H4 (cell line): Measurements from ENCODE around the gene MED27. TPM values are rescaled to one million over a fixed set of nuclear protein-coding genes. Genes with fewer than 3 reads are reported as not detected.

Source experiments
- DNase-seq: peaks from one replicate; pipeline ENCODE4 v3.0.0-alpha.2; 2015; ENCODE audit warnings: low spot score
- total RNA-seq: library from RNA; depleted of rRNA; stranded (reverse); fragments of >200 nt; shearing (Covaris generic); gene quantifications from 2 replicates; pipeline ENCODE4 v1.2.3, GENCODE V29; 2014

MED27 gene
- total RNA-seq, 1 experiment from 2014 or later, result 40.5 TPM

DNA sequence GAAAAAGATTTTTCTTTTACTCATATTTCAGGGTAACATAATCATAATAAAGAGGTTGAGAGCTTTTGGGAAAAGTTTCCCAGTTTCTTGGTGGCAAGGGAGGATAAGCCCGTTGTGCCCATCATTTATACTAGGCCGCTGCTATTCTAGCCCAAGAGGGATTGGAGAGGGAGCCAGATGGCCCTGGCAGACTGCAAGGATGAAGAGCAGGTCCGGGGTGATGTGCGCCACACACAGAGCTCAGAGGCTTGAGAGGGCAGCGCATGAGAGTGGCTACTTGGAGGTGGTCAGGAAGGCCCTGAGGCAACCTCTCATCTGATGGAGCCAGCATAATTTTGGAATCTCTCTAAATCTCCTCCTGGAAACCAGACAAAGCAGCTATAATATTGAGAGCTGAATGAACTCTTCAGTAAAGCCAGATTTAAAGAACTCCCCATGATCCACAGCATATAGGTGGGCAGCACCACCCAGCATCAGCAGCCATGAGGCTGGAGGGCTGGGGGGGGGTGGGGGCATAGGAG is 110.1 kb downstream of the MED27 start:
- no peak for DNase-seq

- no peak for DNase-seq
Observed at GRCh38 chr9:131968632-131969031, 111.0 kb downstream of the MED27 start.

GRCh38 chr9:131965841-131966240 is 113.8 kb downstream of the MED27 start:
- DNase-seq, result no peak

DNA sequence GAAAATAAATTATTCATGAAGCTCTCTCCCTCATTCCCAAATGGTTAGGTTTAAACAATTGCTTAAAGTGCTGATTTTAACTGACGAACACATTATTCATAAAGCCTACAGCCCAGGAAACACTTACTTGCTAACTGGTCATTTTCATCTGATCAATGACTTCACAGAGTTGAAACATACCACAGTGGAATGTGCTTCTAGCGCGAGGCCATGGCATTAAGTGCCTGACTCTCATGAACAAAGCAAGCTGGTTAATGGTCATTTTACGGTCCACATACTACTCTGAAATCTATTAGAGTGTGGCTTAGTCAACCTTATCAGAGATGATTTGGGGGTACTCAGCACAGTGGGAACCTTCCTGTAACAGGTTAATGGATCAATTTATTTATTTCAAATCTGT is 114.6 kb downstream of the MED27 start:
- no peak for DNase-seq

- DNase-seq, result no peak
Observed at GRCh38 chr9:131963072-131964030, 116.3 kb downstream of the MED27 start.

- DNase-seq, result no peak
Observed at GRCh38 chr9:131961496-131961880, 118.2 kb downstream of the MED27 start.

DNA sequence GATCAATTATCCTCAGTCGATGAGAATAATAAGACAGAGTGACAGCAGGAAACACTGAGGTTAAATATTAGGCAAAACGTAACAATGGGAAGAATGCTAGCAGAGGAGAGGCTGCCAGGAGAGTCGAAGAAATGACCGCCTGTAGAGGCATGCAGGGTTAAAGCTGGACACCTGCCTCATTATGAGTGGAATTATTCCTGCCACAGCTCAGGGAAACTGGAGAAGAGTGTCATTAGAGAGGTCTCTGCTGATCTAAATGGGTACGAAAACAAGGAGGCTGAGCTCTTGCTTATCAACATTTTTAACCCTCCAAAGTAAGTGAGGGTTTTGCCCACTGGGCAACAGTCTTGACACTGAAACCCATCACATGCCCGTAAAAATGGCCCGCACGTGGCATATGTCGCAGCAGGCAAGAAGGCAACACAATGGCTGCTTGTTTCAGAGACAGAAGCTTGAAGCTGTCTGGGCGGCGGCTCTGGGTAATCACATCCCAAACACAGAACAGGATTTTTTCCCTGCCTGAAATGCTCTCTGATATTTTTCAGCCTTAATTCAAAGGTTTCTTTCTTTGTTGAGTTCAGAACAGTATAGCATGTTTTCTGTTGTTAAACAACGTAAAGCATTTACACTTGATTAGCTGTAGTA is 118.7 kb downstream of the MED27 start:
- no peak for DNase-seq

- no peak for DNase-seq
Observed at GRCh38 chr9:131960311-131960710, 119.4 kb downstream of the MED27 start.

DNA sequence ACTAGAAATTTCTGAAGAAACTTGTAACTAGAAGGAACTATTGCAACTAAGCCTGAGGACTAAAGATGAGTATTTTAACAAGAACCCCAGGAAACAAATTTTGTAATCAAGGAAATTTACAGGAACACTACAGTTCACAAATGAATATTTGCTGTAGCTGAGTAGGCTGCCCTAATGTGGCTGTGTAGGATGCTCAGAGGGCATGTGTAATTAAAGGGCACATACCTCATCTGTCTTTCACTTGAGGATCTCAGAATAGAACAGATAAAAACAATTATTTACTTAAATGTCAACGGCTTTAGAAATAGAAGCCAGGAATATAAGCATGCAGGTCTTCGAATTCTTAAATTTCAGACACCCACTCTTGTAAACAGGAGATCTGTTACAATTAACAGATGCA is 119.8 kb downstream of the MED27 start:
- DNase-seq, result no peak

- DNase-seq, result no peak
Observed at GRCh38 chr9:131959056-131959455, 120.6 kb downstream of the MED27 start.

DNA sequence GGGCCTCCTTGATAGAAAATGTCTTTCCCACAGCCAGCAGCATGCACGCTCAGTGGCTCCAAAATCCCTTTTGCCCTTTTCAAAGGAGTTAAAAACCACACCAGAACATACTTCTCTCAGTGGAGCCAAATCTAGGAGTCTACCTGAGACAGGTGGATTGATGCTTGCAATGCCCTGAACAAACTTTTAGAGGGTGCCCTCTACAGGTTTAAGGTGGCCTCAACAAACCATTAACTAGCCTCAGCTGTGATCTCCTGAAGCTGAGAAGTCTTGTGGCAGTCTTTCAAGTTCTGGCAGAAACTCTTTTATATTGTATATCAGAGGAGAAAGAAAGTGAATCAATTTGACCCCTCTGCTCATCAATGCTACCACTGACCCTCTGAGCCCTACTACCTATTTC is 125.4 kb downstream of the MED27 start:
- DNase-seq, result no peak

GRCh38 chr9:131951905-131952304 is 127.8 kb downstream of the MED27 start:
- no peak for DNase-seq

- no peak for DNase-seq
Observed at GRCh38 chr9:131951155-131951554, 128.5 kb downstream of the MED27 start.

- DNase-seq, result no peak
Observed at GRCh38 chr9:131950487-131950886, 129.2 kb downstream of the MED27 start.

GRCh38 chr9:131946180-131946579 is 133.5 kb downstream of the MED27 start:
- DNase-seq, result no peak

DNA sequence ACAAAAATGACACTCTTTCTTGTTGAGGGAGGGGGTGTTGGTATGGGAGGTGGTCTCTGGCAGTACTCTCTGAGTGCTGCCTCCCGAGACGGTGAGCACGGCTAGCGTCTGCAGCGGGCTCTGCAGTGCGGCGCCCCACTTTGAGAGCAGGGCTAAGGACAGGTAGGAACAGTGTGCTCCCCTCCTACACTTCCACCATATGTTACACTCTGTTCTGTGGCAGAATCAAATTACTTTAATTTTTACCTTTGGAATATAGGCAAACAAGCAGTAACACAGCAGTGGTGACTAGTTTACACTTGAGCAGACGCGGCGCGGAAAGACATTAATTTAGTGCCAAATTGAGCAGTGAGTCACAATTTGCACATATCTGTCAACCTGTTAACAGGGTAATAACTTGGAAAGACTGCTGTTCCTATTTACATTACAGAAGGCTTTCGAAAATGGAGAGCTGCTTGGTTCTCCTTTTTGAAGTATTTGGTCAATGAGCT is 136.3 kb downstream of the MED27 start:
- DNase-seq, result no peak

DNA sequence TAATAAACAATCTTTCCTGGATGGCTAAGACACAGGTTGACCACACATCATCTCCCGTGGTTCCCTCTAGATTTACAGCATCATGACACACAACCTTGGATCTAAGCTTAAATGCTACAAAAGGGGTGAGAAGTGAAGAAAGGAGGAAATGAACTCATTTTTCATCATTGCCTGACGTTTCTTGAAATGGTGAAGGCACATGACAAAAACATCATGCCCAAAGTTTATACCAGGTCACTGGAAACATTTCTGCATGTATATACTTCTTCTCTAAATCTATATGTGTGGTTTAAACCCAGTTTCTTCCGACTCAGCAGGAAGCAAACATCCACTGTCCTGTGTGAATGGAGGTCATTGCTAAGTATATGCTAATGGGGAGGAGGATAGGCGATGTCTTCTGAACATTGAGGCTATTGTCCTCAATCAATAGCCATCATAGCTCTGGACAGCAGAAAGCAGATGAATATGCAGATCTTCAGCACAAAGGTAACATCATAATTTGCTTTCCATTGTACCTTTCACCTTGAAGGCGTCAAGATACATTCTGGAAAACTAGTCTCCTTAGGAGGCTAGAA is 137.4 kb downstream of the MED27 start:
- no peak for DNase-seq

DNA sequence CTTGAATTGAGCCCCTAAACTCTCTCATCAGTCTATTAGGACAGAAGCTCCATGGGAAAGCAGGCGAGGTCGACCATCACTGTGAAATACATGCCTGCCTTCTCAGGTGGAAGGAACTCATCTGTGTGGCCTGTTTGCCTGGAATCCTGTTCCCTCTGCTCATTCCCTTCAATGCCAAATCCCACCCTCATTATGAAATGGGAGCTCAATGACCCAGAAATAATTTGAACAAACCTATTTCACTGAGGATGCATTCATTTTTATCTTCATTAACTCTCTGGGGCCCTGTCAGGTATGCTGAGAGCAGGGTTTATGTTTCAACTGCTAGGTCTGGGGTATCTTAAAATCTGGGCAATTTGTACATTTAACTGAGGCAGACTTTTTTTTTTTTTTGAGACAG is 142.2 kb downstream of the MED27 start:
- DNase-seq, result no peak

GRCh38 chr9:131936929-131937328 is 142.7 kb downstream of the MED27 start:
- no peak for DNase-seq

GRCh38 chr9:131934673-131935072 is 145.0 kb downstream of the MED27 start:
- DNase-seq, result no peak

DNA sequence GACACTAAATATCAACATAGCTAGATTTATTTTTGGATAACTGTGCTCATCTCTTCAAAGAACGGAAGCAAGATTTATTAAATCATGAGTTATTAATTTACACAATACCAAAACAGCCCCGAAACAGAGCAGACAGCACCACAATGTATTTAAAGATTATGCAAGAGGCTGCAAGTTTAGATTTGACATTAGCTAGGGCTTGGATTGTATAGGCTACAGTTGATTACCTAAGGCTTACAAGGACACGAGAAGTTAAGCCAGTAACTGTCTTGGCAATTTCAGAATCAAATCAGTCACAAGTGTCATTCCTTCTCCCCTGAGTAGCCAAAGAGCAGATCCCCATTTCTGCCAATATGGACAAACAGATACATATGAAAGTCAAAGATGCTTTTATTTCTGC is 152.6 kb downstream of the MED27 start:
- DNase-seq, result no peak

- no peak for DNase-seq
Observed at GRCh38 chr9:131926360-131926922, 153.2 kb downstream of the MED27 start.
